ENCODE results near the gene TFF3.

TFF3 gene, protein sequence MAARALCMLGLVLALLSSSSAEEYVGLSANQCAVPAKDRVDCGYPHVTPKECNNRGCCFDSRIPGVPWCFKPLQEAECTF

DNA sequence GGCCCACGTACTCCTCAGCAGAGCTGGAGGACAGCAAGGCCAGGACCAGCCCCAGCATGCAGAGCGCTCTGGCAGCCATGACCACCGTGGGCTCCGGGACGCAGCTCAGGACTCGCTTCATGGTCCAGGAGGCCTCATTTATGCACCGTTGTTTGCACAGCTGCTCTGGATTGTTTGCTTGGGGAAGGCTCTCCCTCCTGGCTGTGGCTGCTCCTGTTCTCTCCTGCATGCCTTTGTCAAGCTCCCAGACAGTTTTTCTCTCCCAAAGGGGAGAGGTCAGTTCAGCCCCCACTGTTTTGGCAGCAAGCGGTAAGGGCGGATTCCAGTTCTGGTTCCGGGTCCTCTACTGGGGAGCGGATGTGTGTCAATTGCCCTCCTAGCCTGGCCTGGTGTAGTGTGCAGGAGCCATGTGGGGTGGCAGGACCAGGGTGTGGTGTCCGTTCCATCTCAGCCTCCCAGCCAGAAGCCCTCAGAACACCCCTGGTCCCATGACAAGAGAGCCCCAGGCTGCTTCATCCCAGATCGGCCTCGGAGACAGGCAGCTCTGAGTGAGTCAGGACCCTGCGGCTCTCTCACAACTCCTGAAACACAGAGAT is at the start of gene TFF3:
Gene TFF3 (minus strand): TSS at position 114 of the 596 bp plus-strand sequence. CDS start 35 bp downstream, at position 79.
- no peak for DNase-seq

DNA sequence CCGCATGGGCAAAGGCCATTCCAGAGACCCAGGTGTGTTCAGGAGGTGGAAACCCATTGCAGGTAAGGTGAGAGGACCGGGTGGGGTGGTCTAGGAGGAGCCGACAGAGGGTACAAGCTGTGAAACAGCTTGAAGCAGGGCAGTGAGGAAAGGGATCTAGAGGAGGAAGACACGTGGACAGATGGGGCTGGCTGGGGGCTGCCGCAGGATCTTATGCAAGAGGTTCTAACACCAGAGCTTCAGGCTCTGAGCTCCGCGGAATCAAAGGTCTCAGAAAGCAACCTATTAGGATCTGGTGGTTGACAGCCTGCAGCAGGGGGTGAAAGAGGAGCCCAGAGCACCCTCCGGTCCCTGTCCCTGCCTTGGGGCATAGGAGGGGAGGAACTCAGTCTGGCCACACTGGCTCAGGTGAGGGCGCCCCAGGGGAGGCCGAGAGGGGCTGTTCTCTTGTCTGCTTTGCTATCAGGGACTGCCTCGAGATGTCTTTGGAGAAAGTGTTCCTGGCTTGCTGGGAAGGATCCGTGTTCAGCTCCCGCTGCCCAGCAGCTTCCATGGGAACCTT is 49.2 kb upstream of the TFF3 start:
- DNase-seq, result no peak

DNA sequence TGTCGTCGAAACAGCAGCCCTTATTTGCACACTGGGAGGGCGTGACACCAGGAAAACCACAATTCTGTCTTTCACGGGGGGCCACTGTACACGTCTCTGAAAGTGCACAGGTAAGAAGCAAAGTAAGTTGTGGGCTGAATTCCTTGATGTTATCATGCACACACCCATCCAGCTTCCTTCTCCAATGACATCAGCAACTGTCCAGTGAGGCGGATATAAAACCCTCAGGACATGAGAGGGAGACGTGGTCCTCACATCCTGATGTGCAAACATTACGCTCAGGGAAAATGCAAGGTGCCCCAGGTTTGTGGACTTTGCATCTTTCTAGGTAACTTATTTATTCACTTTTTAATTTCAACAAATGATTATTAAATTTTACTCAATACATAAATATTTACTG is 48.1 kb upstream of the TFF3 start:
- DNase-seq, result no peak

DNA sequence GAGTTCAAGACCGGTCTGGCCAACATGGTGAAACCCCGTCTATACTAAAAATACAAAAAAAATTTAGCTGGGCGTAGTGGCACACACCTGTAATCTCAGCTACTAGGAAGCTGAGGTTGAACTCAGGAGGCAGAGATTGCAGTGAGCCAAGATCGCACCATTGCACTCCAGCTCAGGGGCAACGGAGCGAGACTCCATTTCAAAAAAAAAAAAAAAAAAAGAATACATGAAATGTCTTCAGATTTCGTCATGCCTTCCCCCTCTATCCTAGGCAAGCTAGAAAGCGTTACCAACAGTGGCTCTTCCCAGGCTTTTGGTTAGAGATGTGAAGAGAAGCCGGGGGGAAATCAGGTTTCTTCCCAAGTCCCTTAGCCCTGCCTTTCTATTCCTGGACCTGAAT is 47.5 kb upstream of the TFF3 start:
- no peak for DNase-seq

DNA sequence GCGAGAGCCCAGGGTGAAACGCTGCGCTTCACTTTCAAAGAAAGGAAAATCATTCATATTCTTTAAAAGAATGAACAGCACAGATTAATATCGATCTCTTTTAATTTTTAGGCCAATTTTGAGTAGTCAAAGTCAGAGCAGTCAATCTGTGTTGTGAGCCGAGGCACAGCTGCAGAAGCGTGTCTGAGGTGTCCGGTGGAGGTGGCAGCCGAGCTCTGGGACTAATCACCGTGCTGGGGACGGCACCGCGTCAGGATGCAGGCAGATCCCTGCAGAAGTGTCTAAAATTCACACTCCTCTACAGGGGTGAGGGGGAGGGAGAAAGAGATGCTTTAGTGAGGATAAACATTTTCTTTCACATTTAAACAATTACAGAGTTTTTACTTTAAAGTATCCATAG is 47.0 kb upstream of the TFF3 start:
- DNase-seq, result no peak

DNA sequence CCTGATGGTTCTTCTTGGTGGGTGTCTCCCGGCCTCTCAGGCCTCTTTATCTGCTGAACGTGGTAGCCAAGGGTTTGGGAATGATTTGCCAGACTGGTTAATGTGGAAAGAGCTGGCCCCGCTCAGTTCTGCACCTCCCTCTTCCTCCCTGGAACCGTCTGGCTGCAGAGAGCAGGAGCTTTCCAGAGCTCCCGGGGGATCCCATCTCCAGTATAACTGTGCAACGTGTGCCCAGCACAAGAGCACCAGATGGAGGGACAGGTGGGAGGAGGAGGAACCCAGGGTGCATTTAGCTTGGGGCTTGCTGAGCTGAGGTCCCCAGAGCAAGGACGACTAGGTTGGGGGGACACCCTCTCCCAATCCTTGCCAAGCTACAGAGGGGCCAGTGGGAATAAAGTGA is 46.1 kb upstream of the TFF3 start:
- DNase-seq, result no peak

DNA sequence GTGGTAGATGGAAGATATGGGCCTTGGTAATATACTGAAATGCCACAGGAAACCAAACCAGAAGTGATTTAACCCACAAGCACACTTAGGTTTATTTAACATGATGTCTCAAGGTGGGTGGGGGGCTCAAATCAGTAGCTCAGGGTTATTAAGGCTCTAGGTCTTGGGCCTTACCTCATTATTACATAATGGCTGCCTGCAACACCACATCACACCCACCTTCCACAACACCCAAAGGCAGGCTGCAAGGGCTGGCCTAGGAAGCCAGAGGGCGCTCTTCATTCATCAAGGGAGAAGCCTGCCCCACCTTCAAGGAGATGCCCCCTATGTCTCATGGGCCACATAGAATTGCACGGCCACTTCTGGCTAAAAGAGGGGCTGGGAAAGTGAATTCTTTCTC is 45.1 kb upstream of the TFF3 start:
- DNase-seq, result no peak

DNA sequence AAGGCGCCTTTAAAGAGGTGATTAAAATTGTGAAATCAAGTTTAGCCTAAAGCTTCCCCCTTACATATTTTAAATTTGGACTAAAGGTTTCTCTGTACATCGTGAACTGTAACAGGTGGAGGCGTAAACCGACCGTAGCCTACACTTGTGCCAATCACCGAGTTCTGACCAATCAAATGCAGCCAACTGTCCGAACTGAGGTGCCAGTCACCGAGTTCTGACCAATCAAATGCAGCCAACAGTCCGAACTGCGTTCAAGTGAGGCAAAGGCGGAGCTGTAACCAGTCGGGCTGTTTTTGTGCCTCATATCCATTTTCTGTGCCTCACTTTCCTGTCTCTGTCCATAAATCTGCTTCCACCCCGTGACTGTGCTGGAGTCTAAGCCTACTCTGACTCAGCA is 43.7 kb upstream of the TFF3 start:
- DNase-seq, result no peak

DNA sequence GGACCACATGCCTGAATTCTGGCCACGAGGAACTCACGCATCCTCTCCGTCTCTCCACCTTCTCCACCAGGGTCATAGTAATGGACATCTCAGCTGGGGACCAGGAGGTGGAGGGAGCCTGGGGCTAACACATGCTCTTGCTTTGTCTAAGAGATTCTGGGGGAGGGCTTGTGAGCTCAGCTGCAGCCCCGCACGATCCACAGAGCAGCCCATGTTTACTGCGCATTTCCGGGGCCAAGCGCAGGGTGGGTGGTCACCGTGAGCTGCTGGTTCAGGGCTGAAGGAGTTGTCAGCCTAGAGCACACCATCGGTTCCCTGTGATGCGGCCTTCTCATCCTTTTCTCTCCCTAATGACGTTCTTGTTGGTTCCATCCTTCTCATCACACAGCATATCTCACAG is 43.1 kb upstream of the TFF3 start:
- no peak for DNase-seq

DNA sequence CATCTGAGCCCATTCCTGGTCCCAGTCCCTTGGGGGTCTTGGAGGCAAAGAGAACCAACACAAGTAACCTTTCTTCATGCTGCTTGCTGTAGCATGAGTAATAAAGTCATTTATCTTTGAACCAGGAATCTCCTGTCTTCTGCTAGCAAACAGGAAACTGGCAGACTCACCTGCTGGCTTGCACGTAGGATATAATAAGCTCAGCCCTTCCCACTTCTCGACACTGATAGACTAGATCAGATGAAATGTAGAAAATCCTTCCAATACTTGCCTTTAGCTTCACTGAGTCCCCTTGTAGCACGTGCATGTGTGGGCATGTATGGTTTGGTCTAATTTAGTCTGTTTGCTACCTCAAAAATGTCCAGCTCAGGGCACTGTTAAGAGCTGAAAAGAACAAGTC is 42.1 kb upstream of the TFF3 start:
- DNase-seq, result no peak

DNA sequence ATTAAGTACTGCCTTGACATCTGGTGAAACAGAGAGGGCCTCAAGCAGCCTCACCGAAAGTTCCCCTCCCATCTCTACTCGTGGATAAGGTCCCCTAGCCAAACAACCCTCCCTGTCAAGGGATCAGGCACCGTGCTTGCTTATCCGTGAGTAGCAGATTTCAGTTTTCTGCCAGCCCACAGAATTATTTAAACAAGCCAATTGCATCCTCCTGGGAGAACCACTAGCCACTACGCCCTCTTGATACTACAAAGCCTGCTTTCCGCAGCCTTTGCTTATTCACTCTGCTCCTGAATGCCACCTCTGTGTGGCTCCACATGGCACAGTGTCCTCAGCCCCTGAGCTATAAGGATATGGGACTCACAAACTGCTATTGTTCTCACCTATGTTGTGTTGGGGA is 41.4 kb upstream of the TFF3 start:
- no peak for DNase-seq

DNA sequence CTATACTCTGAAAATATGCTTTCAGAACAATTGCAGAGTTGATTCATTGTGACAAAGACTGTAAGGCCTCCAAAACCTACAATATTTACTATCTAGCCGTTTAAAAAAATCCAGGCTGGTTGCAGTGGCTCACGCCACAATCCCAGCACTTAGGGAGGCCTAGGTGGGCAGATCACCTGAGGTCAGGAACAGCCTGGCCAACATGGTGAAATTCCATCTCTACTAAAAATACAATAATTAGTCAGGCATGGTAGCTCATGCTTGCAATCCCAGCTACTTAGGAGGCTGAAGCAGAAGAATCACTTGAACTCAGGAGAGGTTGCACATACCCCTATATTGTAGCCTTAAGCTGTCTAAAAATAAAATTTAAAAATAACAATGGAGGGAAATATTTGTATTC is 40.8 kb upstream of the TFF3 start:
- no peak for DNase-seq

DNA sequence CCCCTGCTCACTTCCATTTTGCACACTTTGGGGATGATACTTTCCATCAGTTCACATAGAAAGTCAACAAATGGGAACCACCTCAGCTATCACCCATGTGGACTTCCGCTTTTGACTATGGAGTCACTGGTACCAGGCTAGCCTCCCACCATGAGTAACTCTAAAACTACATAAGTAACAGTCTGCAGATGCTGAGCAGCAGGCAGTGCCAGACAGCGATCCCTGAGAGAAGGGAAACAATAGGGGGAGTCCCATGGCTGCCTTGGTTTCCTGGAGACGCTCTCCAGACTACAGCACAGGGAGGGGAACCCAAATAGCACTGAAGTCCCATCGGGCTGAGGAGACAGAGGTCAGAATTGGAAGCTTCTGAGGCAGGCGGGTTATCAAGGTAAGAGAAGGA is 38.4 kb upstream of the TFF3 start:
- DNase-seq, result no peak

DNA sequence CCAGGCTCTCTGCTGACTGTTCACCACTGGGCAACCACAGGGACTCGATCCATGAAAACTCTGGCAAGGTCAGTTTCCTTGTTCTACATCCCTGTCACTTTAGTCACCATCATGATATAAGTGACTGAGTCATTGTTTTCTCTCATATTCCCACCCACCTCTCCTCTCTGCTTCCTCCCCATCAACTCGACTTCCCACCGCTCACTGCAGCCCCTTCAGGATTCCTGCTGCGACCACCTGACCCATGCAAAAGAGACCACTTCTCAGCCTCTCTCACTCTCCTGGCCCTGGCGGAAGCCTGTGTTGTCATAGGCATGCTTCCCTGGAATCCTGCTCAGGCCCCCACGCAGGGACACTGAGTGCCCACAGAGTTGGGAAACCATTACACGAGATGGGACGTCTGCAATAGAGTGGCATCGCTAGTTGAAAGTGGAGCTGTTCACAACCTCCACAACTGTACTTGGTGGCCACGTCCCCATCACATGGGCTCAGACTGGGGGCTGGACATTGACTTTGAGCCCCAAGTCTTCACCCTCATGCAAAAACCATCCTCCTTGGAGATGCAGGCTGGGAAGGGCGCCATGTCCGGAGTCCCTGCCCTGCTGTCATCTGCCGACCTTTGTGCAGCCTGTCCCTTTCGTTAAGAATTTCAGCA is 37.4 kb upstream of the TFF3 start:
- DNase-seq, result no peak

DNA sequence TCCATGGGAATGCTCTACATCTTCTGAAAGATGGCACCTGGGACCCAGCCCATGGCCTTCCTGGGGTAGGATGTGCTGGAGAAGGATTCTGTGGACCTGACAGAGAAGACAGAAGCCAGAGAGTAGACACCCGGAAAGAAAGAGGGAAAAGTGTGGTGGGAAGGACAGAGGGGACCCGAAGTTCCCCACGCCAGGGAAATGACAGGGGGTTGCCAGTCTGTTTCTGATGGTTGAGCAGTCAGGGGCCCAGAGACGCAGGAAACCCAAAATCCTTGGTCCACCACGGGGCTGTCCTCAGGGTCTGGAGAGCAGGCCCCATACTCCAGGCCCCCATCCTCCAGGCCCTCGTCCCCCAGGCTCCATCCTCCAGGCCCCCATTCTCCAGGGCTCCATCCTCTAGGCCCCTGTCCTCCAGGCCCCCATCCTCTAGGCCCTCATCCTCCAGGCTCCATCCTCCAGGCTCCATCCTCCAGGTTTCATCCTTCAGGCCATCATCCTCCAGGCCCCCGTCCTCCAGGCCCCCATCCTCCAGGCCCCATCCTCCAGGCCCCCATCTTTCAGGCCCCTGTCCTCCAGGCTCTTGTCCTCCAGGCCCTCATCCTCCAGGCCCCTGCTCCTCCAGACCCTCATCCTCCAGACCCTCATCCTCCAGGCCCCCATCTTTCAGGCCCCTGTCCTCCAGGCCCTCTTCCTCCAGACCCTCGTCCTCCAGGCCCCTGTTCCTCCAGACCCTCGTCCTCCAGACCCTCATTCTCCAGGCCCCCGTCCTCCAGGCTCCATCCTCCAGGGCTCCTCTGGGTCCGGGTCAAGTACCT is 36.6 kb upstream of the TFF3 start:
- no peak for DNase-seq

DNA sequence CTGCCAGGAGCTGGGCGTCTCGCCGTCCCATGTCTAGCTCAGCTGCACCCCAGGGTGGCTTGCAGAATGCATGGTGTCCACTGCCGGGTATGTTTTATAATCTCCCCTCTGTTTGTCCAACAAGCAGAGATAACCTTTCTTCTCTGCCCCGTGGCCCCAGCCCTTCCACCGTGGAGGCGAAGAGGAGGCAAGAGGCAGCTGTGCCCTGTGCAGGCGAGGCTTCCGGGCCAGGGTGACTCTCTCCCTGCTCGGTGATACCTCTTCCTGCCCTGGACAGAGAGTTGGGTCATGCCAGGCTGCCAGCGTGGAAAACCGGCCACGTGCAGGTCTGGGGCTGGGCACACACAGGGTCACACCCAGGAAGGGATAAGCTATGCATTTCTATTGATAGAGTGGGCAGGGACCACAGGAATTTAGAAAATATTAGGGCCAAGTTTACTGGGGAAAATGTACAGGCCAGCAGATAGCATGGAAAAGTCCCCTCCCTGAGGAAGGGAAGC is 35.8 kb upstream of the TFF3 start, which contains the start of gene TFF2:
Gene TFF2 (minus strand): TSS at position 68 of the 500 bp plus-strand sequence. CDS start 37 bp downstream, at position 31.
- DNase-seq, result no peak

DNA sequence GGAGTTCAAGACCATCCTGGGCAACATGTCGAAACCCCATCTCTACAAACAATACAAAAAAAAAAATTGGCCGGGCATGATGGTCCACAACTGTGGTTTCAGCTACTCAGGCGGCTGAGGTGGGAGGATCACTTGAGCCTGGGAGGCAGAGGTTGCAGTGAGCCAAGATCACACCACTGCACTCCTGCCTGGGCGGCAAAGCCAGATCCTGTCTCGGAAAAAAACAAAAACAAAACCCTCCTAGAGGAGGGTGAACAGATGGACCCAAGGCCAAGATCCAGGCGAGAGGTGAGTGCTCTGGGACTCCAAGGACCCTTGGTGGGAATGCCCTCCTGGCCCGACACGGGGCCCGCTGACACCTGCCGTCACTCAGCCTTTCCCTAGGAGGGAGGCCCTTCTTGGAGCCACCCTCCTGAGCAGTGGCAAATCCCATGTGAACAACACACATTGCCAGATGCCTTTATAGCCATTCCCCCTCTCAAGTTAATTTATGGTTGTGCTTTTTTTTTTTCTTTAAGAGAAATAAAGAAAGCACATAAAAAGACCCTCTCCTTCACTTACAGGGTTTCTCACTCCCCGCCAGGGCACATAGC is 35.2 kb upstream of the TFF3 start:
- DNase-seq, result no peak

DNA sequence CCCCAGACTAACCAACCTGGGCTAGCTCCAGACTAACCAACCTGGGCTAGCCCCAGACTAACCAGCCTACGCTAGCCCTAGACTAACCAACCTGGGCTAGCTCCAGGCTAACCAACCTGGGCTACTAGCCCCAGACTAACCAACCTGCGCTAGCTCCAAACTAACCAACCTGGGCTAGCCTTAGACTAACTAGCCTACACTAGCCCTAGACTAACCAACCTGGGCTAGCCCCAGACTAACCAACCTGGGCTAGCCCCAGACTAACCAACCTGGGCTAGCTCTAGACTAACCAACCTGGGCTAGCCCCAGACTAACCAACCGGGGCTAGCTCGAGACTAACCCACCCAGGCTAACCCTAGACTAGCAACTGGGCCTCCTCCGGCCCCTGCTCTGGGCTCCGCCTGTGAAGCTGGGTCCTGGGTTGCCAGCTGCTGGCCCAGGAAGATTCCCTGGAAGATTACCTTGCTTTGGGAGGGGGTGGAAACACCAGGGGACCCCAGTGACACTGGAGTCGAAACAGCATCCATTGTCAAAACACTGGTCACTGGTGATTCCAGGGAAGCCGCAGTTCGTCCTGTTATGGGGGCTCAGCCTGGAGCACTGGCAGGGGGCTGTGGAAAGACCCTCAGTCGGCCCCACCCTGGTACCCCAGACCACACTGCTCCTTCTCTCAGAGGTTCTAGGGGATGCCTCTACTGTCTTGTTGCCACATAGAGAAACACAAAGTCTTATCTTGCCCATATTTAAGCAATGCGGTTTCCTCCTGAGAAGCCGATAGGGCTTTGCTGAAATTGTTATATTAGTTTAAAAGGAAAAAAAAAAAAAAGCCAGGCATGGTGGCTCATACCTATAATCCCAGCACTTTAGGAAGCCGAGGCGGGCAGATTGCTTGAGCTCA is 34.5 kb upstream of the TFF3 start:
- DNase-seq, result no peak

DNA sequence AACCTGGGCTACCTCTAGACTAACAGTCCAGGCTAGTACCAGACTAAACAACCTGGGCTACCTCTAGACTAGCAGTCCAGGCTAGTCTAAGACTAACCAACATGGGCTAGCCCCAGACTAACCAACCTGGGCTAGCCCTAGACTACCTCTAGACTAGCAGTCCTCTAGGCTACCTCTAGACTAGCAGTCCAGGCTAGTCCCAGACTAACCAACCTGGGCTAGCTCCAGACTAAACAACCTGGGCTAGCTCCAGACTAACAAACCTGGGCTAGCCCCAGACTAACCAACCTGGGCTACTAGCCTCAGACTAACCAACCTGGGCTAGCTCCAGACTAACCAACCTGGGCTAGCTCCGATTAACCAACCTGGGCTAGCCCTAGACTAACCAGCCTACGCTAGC is 33.6 kb upstream of the TFF3 start:
- no peak for DNase-seq

DNA sequence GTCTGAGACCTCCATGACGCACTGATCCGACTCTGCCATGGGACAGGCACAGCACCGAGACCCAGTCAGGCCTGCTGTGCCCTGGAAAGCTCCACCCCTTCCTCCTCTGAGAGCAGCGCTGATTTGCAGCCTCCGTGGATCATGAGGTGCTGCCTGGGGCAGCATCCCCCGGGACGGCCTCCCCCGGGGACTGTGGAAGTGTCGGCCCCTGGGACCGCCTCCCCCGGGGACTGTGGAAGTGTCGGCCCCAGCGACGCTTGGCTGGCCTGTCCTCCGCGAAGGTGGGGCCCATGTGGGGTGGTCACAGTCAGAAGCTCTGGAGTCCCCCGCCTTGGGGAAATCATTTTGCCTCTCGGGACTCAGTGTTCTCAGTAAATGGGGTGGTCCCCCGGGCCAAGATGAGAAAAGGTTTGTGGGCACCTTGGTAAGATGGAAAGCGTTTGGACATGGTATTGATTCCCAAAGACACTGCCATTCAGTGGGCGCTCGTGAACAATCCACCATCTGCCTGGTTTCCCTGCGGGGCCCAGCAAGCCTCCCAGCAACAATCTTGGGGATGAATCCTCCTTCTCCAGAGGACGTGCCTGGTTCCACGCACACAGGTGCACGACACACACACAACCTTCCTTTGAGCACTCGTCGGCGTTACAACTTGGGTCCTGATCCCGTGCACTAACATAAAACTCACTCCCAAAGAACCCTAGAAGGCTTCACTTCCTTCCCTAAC is 32.6 kb upstream of the TFF3 start:
- DNase-seq, result no peak
